Tibial artery (tissue), 4 donors: Measurements from ENCODE around the gene TMEM250.

Experiments used
- DNase-seq, 2 donors: peaks; one replicate each; pipeline ENCODE4 v3.0.0-alpha.2; 2019
- H3K27ac ChIP-seq, 2 donors: fragments of 200-600 bp; sonication (generic) in 1 of 2; 1 replicate in 1 of 2; 2 replicates in 1 of 2; pipeline ENCODE4 v1.5.1; 2018 to 2019; ENCODE audit warnings: mild to moderate bottlenecking in 1 of 2
- H3K27me3 ChIP-seq, 2 donors: fragments of 200-600 bp; sonication (generic) in 1 of 2; one replicate each; pipeline versions ENCODE4 v1.5.1 to v1.6.0; 2016 to 2019
- H3K36me3 ChIP-seq, 3 donors: fragments of 200-600 bp; sonication (generic) in 2 of 3; one replicate each; pipeline ENCODE4 v1.5.1; 2016 to 2019; ENCODE audit warnings: mild to moderate bottlenecking in 2 of 3
- H3K4me1 ChIP-seq, 4 donors: fragments of 200-600 bp; sonication (generic) in 2 of 4; 1 replicate in 3 of 4; 2 replicates in 1 of 4; pipeline ENCODE4 v1.5.1; 2016 to 2019
- H3K4me3 ChIP-seq, 2 donors: fragments of 200-600 bp; sonication (generic) in 1 of 2; 1 replicate in 1 of 2; 2 replicates in 1 of 2; pipeline ENCODE4 v1.5.1; 2018 to 2019; ENCODE audit warnings: mild to moderate bottlenecking in 2 of 2
- H3K9me3 ChIP-seq, 3 donors: fragments of 200-600 bp; sonication (generic) in 1 of 3; one replicate each; pipeline ENCODE4 v1.5.1; 2016 to 2019
- intact Hi-C: fragments of 100-400 bp; cut with DNase I; formaldehyde crosslinking; loops from one replicate; pipeline ENCODE4 v1.15.0; 2023; ENCODE audit warnings: low total_unique reads
- TF ChIP-seq, protein P1 (sequence below), 2 experiments: fragments of 200-600 bp in 1 of 2; fragments of 450-650 bp in 1 of 2; IDR thresholded peaks; one replicate each; pipeline ENCODE4 v1.5.1; 2017 to 2019; ENCODE audit warnings: antibody characterized with exemption in 2 of 2, mild to moderate bottlenecking in 1 of 2, moderate library complexity in 1 of 2

The TMEM250 gene

GRCh38 chr9:136145580-136145979, 26.9 kb upstream of the TMEM250 start:
- Histone ChIP-seq H3K4me1 (no peaks in the 10 kb centered on the region), H3K9me3 (no peaks in the 10 kb centered on the region), H3K27me3 (peaks cover 0 to 72% of the 10 kb centered on the region in 2 donors), H3K4me3 (no peak overlapping the region), H3K36me3 (no peaks in the 10 kb centered on the region), H3K27ac (no peak overlapping the region)
- TF ChIP-seq, protein P1, sequence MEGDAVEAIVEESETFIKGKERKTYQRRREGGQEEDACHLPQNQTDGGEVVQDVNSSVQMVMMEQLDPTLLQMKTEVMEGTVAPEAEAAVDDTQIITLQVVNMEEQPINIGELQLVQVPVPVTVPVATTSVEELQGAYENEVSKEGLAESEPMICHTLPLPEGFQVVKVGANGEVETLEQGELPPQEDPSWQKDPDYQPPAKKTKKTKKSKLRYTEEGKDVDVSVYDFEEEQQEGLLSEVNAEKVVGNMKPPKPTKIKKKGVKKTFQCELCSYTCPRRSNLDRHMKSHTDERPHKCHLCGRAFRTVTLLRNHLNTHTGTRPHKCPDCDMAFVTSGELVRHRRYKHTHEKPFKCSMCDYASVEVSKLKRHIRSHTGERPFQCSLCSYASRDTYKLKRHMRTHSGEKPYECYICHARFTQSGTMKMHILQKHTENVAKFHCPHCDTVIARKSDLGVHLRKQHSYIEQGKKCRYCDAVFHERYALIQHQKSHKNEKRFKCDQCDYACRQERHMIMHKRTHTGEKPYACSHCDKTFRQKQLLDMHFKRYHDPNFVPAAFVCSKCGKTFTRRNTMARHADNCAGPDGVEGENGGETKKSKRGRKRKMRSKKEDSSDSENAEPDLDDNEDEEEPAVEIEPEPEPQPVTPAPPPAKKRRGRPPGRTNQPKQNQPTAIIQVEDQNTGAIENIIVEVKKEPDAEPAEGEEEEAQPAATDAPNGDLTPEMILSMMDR (IDR thresholded peaks at IDR 0.05), result no peak
- intact Hi-C loops, result loop anchor here (10.0 kb wide), 1 partner anchor 139 kb away; no protein-coding TSS in a partner anchor
- DNase-seq, result no peak

DNA sequence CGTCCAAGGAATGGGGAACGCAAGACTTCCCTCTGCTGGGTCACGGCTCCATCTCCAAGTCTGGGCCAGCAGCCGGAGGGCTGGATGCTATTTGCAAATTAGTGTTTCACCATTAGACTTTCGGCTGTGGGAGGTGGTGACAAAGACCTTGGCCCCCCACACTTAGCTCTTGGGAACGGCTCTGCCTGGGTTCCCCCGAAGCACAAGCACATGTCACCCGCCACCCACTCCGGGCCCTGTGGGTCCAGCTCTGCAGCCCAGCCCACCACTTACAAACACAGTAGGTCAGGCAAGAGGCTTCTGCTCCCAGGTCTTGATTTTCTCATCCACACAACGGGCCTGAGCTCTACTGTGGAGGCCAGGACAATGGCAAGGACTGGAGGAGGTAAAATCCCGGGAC, 25.8 kb upstream of the TMEM250 start:
- peaks cover 0 to 72% of the 10 kb centered on the region in 2 donors for H3K27me3 ChIP-seq
- H3K36me3 ChIP-seq, result no peaks in the 10 kb centered on the region
- no peak overlapping the region for H3K27ac ChIP-seq
- no peaks in the 10 kb centered on the region for H3K4me1 ChIP-seq
- no peak overlapping the region for H3K4me3 ChIP-seq
- intact Hi-C loops, result loop anchor here (10.0 kb wide), 1 partner anchor 140 kb away; no protein-coding TSS in a partner anchor
- no peaks in the 10 kb centered on the region for H3K9me3 ChIP-seq
- DNase-seq, result no peak
- TF ChIP-seq, protein P1 (IDR thresholded peaks at IDR 0.05), result no peak

DNA sequence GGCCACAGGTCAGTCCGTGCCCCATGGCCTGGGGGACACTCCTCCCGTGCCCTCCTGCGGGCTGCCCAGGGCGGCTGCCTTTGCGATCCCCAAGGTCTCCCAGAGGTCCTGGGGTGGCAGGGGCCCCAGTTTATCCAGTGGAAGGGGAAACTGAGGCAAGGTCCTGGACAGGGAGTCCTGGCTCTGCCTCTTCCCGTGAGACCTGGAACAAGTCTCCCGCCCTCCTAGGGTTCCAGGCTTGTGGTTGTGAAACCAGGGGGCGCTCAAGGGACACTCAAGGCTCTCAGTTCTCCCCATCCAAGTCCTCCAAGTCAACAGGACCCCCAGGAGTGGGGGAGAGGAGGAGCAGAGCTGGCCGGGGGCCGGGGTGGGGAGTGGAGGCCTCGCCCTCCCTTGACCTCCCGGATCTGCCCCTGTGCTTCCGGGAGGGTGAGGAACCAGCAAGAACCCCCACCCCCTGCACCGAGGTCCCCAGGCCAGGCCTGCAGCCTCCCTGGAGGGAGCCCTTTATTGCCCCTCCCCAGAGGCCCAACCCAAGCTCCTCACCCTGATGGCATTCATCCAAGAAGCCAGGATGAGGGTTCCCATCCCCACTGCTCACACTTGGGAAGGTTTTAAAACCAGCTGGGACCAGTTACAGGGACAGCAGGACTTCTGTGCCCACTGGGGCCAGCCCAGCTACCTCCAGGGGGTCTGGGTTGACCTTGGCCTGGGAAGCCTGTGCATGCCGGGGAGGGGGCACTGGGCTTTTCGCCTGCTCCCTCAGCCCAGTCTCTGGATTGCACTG, 24.7 kb upstream of the TMEM250 start:
- Histone ChIP-seq H3K4me1 (no peaks in the 10 kb centered on the region), H3K27me3 (peaks cover 0 to 77% of the 10 kb centered on the region in 2 donors), H3K9me3 (no peaks in the 10 kb centered on the region), H3K4me3 (no peak overlapping the region), H3K36me3 (no peaks in the 10 kb centered on the region), H3K27ac (no peak overlapping the region)
- no peak for DNase-seq
- intact Hi-C loops, result loop anchor here (10.0 kb wide), 1 partner anchor 141 kb away; no protein-coding TSS in a partner anchor
- TF ChIP-seq, protein P1 (IDR thresholded peaks at IDR 0.05), result no peak

- H3K9me3 ChIP-seq, result no peaks in the 10 kb centered on the region
- intact Hi-C loops, result loop anchor here (10.0 kb wide), 1 partner anchor 142 kb away; no protein-coding TSS in a partner anchor
- TF ChIP-seq, protein P1 (IDR thresholded peaks at IDR 0.05), result no peak
- H3K36me3 ChIP-seq, result no peaks in the 10 kb centered on the region
- H3K4me1 ChIP-seq, result no peaks in the 10 kb centered on the region
- no peak overlapping the region for H3K4me3 ChIP-seq
- peaks cover 0 to 77% of the 10 kb centered on the region in 2 donors for H3K27me3 ChIP-seq
- no peak overlapping the region for H3K27ac ChIP-seq
- no peak for DNase-seq
Measured at GRCh38 chr9:136142859-136143214, 24.2 kb upstream of the TMEM250 start.

GRCh38 chr9:136142414-136142796, 23.7 kb upstream of the TMEM250 start:
- H3K9me3 ChIP-seq, result no peaks in the 10 kb centered on the region
- DNase-seq, result no peak
- H3K27ac ChIP-seq, result no peak overlapping the region
- intact Hi-C loops, result loop anchor here (10.0 kb wide), 1 partner anchor 142 kb away; no protein-coding TSS in a partner anchor
- TF ChIP-seq, protein P1 (IDR thresholded peaks at IDR 0.05), result no peak
- H3K4me1 ChIP-seq, result no peaks in the 10 kb centered on the region
- peaks cover 0 to 77% of the 10 kb centered on the region in 2 donors for H3K27me3 ChIP-seq
- no peaks in the 10 kb centered on the region for H3K36me3 ChIP-seq
- no peak overlapping the region for H3K4me3 ChIP-seq
